ENCODE measurements around the gene C1QTNF6.

Gene C1QTNF6

DNA sequence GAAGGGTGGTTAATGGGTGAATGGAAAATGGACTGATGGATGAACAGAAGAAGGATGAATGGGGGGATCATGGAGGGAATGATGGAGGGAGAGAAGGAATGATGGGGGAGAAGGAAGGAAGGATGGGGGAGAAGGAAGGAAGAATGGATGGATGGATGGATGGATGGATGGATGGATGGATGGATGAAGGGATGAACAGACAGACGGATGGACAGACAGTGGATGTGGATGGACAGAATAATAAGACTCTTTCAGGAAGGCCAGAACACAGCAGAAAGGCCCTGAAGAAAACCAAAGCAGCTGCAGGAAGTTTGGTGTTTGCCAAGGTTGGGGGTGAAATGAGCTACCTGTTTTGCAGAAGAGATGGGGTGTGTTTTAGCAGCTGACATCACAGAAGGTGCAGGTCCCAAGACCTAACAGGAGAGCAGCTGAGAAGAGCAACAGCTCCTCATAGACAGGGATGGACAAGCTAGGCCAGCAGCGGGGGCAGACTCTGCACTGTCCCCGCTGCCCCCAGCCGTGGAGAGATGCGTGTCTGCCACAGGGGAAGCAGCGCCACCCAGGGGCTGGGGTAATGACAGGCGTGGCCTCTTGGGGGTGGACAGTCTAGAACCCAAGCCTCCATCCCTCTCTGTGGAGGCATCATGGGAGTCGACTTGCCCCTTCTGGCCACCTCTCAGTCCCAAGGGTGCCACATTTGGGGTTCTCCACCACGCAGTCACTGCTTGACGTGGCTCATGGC lies 17.9 kb downstream of the C1QTNF6 start:
- 88% methylated on average over 10 of the region's 10 CpGs for WGBS
- Histone ChIP-seq H3K9ac (ENCODE audit: low read length) (peak overlapping the region; percentile 27), H3K14ac (ENCODE audit: low read length in 2 of 2) (no peak overlapping the region)

DNA sequence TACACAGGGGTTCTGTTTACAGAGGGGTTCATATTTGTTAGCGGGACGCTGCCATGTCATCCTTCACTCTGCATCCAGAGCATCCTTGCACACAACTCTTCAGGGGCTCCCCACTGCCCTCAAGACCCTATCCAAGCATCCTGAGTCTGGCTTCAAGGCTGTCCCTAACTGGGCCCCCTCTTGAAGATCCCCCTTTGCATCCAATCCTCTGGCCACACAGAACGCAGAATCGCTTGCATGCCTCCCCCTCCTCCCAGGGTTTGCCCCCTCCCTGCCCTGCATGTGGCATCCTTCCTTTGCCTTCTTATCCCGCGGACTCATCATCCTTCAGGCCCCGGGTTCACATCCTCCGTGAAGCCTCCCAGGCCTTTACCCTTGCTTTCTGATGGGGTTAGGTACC lies 18.6 kb downstream of the C1QTNF6 start:
- H3K9me3 ChIP-seq (ENCODE audit: control insufficient read depth, low read length) = no peaks in the 10 kb centered on the region
- 74% methylated on average over 8 of the region's 8 CpGs for WGBS
- H2AFZ ChIP-seq (ENCODE audit: low read depth, low read length) = no peak overlapping the region
- H4K91ac ChIP-seq (ENCODE audit: low read length) = no peak overlapping the region
- no peak overlapping the region for H3K4me2 ChIP-seq (ENCODE audit: low read length, poor library complexity, severe bottlenecking)
- H2BK12ac ChIP-seq (ENCODE audit: low read length in 2 of 2) = no peak overlapping the region
- no peak overlapping the region for H3K9ac ChIP-seq (ENCODE audit: low read length)
- H3K27me3 ChIP-seq (ENCODE audit: control insufficient read depth in 1 of 2, insufficient read depth in 1 of 2, low read length in 2 of 2) = peaks cover 3 to 56% of the 10 kb centered on the region in 2 experiments
- H3K4ac ChIP-seq (ENCODE audit: low read depth in 1 of 2, low read length in 2 of 2) = no peak overlapping the region
- H2BK5ac ChIP-seq (ENCODE audit: low read depth, low read length, poor library complexity, severe bottlenecking) = no peak overlapping the region
- no peak overlapping the region for H4K8ac ChIP-seq (ENCODE audit: low read length)
- H3K4me3 ChIP-seq (ENCODE audit: insufficient read depth in 1 of 2, low read depth in 1 of 2, low read length in 2 of 2) = no peak overlapping the region
- H3K27ac ChIP-seq (ENCODE audit: low read length, poor library complexity, severe bottlenecking) = no peak overlapping the region
- H3K23ac ChIP-seq (ENCODE audit: low read length in 2 of 2) = no peak overlapping the region
- H3K79me1 ChIP-seq (replicated peaks; ENCODE audit: low read length, poor library complexity, severe bottlenecking) = no peaks in the 10 kb centered on the region
- H3K4me1 ChIP-seq (ENCODE audit: control insufficient read depth, insufficient read depth, low read depth, low read length) = peaks cover 6% of the 10 kb centered on the region
- H2BK120ac ChIP-seq (ENCODE audit: low read depth, low read length) = no peak overlapping the region
- H2BK15ac ChIP-seq (ENCODE audit: low read depth, poor library complexity, severe bottlenecking) = peak overlapping the region; percentile 3
- H3K14ac ChIP-seq (ENCODE audit: low read length in 2 of 2) = no peak overlapping the region
- no peak overlapping the region for H3K18ac ChIP-seq (ENCODE audit: low read depth in 1 of 2, low read length in 2 of 2)
- no peaks in the 10 kb centered on the region for H3K36me3 ChIP-seq (ENCODE audit: control insufficient read depth in 1 of 2, insufficient read depth in 2 of 2, low read depth in 1 of 2, low read length in 2 of 2)
- no peak overlapping the region for H2AK5ac ChIP-seq (ENCODE audit: low read length, severe bottlenecking)
- no peak for DNase-seq

More for the DNA sequence above, 17.9 kb downstream of the C1QTNF6 start:
- no peak overlapping the region for H3K4ac ChIP-seq (ENCODE audit: low read depth in 1 of 2, low read length in 2 of 2)
- H3K9me3 ChIP-seq (ENCODE audit: control insufficient read depth, low read length) = no peaks in the 10 kb centered on the region
- no peak overlapping the region for H3K4me3 ChIP-seq (ENCODE audit: insufficient read depth in 1 of 2, low read depth in 1 of 2, low read length in 2 of 2)
- peaks cover 6% of the 10 kb centered on the region for H3K4me1 ChIP-seq (ENCODE audit: control insufficient read depth, insufficient read depth, low read depth, low read length)
- no peak overlapping the region for H3K4me2 ChIP-seq (ENCODE audit: low read length, poor library complexity, severe bottlenecking)
- no peaks in the 10 kb centered on the region for H3K79me1 ChIP-seq (replicated peaks; ENCODE audit: low read length, poor library complexity, severe bottlenecking)
- H3K27ac ChIP-seq (ENCODE audit: low read length, poor library complexity, severe bottlenecking) = no peak overlapping the region
- H3K27me3 ChIP-seq (ENCODE audit: control insufficient read depth in 1 of 2, insufficient read depth in 1 of 2, low read length in 2 of 2) = peaks cover 3 to 62% of the 10 kb centered on the region in 2 experiments
- no peak overlapping the region for H2BK15ac ChIP-seq (ENCODE audit: low read depth, poor library complexity, severe bottlenecking)
- no peak overlapping the region for H2BK120ac ChIP-seq (ENCODE audit: low read depth, low read length)
- H3K18ac ChIP-seq (ENCODE audit: low read depth in 1 of 2, low read length in 2 of 2) = peak overlapping the region in 1 of 2 experiments; percentile 13
- H4K8ac ChIP-seq (ENCODE audit: low read length) = no peak overlapping the region
- H2AFZ ChIP-seq (ENCODE audit: low read depth, low read length) = no peak overlapping the region
- H2BK12ac ChIP-seq (ENCODE audit: low read length in 2 of 2) = no peak overlapping the region
- H2AK5ac ChIP-seq (ENCODE audit: low read length, severe bottlenecking) = no peak overlapping the region
- H3K23ac ChIP-seq (ENCODE audit: low read length in 2 of 2) = no peak overlapping the region
- no peaks in the 10 kb centered on the region for H3K36me3 ChIP-seq (ENCODE audit: control insufficient read depth in 1 of 2, insufficient read depth in 2 of 2, low read depth in 1 of 2, low read length in 2 of 2)
- no peak for DNase-seq
- H4K91ac ChIP-seq (ENCODE audit: low read length) = peak overlapping the region; percentile 57
- no peak overlapping the region for H2BK5ac ChIP-seq (ENCODE audit: low read depth, low read length, poor library complexity, severe bottlenecking)

DNA sequence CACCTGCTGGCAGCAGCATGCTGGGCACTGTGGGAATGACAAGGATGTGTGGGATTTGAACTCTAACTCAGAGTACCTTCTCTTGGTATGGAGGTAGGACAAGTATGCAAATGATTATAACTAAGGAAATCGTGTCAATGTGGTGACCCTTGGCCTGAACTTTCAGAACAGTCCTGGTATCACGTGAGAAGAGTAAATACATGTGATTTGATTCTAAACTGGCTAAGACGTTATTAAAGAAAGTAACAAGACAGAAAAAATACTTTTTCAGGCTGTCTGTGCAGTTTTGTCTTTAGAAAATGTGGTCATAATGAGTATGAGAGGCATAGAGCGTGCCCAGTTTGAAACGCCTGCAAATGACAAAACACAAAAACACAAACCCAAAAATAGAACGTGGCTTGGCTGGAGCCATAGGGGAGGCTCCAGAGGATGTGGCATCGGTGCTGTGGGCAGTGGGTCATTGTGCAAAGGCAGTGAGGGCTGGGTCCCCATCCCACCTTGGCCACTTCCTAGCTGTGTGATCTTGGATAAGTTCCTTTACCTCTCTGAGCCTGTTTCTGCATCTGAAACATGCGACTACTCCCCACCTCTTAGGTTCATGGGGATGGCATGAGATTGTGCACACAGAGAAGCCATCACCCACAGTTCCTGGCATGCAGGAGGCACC lies 19.9 kb downstream of the C1QTNF6 start:
- no peak overlapping the region for H3K23ac ChIP-seq (ENCODE audit: low read length in 2 of 2)
- H4K8ac ChIP-seq (ENCODE audit: low read length) = no peak overlapping the region
- H3K9ac ChIP-seq (ENCODE audit: low read length) = no peak overlapping the region
- H4K91ac ChIP-seq (ENCODE audit: low read length) = no peak overlapping the region
- peaks cover 7 to 45% of the 10 kb centered on the region in 2 experiments for H3K27me3 ChIP-seq (ENCODE audit: control insufficient read depth in 1 of 2, insufficient read depth in 1 of 2, low read length in 2 of 2)
- H3K18ac ChIP-seq (ENCODE audit: low read depth in 1 of 2, low read length in 2 of 2) = no peak overlapping the region
- no peak overlapping the region for H2AK5ac ChIP-seq (ENCODE audit: low read length, severe bottlenecking)
- H3K79me1 ChIP-seq (replicated peaks; ENCODE audit: low read length, poor library complexity, severe bottlenecking) = no peaks in the 10 kb centered on the region
- H3K36me3 ChIP-seq (ENCODE audit: control insufficient read depth in 1 of 2, insufficient read depth in 2 of 2, low read depth in 1 of 2, low read length in 2 of 2) = no peaks in the 10 kb centered on the region
- H3K27ac ChIP-seq (ENCODE audit: low read length, poor library complexity, severe bottlenecking) = no peak overlapping the region
- H2BK5ac ChIP-seq (ENCODE audit: low read depth, low read length, poor library complexity, severe bottlenecking) = no peak overlapping the region
- no peak overlapping the region for H3K4me3 ChIP-seq (ENCODE audit: insufficient read depth in 1 of 2, low read depth in 1 of 2, low read length in 2 of 2)
- H3K4me2 ChIP-seq (ENCODE audit: low read length, poor library complexity, severe bottlenecking) = no peak overlapping the region
- no peak overlapping the region for H3K4ac ChIP-seq (ENCODE audit: low read depth in 1 of 2, low read length in 2 of 2)
- H3K14ac ChIP-seq (ENCODE audit: low read length in 2 of 2) = no peak overlapping the region
- WGBS = 86% methylated on average over 7 of the region's 8 CpGs
- no peaks in the 10 kb centered on the region for H3K9me3 ChIP-seq (ENCODE audit: control insufficient read depth, low read length)
- H2BK15ac ChIP-seq (ENCODE audit: low read depth, poor library complexity, severe bottlenecking) = no peak overlapping the region
- H2BK12ac ChIP-seq (ENCODE audit: low read length in 2 of 2) = no peak overlapping the region
- DNase-seq = no peak
- H2BK120ac ChIP-seq (ENCODE audit: low read depth, low read length) = no peak overlapping the region
- no peak overlapping the region for H2AFZ ChIP-seq (ENCODE audit: low read depth, low read length)
- H3K4me1 ChIP-seq (ENCODE audit: control insufficient read depth, insufficient read depth, low read depth, low read length) = peaks cover 8% of the 10 kb centered on the region

DNA sequence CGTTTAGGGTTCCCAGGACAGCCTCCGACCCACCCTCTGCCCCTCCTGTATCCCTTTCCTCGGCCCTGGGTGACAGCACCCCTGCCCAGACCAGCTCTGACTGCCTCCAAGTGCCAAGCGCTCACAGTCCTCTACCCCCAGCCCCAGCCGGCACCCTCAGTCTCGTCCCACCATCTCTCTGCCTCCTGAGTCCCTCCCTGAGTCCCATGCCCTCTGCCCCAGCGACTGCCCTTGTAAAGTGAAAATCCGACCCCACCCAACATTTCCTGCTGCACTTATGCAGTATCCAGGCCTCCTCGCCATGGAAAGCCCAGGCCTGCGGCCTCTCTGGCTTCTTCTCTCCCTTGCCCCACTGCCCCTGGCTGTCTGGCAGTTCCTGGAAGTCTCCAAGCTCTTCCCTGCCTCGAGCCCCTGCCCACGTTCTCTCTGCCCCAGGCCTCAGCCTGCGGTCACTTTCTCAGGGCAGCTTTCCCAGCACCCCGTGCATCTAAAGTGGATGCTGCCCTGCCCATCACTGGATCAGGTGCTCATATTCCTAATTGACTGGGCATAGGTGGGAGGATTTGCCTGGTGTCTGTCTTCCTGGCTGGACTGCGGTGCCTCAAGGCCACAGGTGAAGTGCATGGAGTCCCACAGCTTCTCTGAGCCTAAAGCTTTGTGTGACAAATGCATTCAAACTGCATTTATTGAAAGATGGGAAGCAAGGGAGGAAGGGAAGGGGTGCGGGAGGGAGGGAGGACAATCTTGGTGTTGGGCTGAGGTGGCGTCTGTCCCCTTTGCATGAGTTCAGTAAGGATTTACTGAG lies 20.7 kb downstream of the C1QTNF6 start:
- no peak overlapping the region for H4K8ac ChIP-seq (ENCODE audit: low read length)
- no peaks in the 10 kb centered on the region for H3K9me3 ChIP-seq (ENCODE audit: control insufficient read depth, low read length)
- no peak overlapping the region for H3K23ac ChIP-seq (ENCODE audit: low read length in 2 of 2)
- no peak for DNase-seq
- no peak overlapping the region for H3K4me3 ChIP-seq (ENCODE audit: insufficient read depth in 1 of 2, low read depth in 1 of 2, low read length in 2 of 2)
- H2BK5ac ChIP-seq (ENCODE audit: low read depth, low read length, poor library complexity, severe bottlenecking) = no peak overlapping the region
- H4K91ac ChIP-seq (ENCODE audit: low read length) = no peak overlapping the region
- peaks cover 12 to 37% of the 10 kb centered on the region in 2 experiments for H3K27me3 ChIP-seq (ENCODE audit: control insufficient read depth in 1 of 2, insufficient read depth in 1 of 2, low read length in 2 of 2)
- H2BK120ac ChIP-seq (ENCODE audit: low read depth, low read length) = no peak overlapping the region
- no peaks in the 10 kb centered on the region for H3K36me3 ChIP-seq (ENCODE audit: control insufficient read depth in 1 of 2, insufficient read depth in 2 of 2, low read depth in 1 of 2, low read length in 2 of 2)
- H3K27ac ChIP-seq (ENCODE audit: low read length, poor library complexity, severe bottlenecking) = no peak overlapping the region
- peaks cover 8% of the 10 kb centered on the region for H3K4me1 ChIP-seq (ENCODE audit: control insufficient read depth, insufficient read depth, low read depth, low read length)
- 72% methylated on average over 17 of the region's 17 CpGs for WGBS
- H2BK12ac ChIP-seq (ENCODE audit: low read length in 2 of 2) = peak overlapping the region in 1 of 2 experiments; percentile 14
- no peak overlapping the region for H2AK5ac ChIP-seq (ENCODE audit: low read length, severe bottlenecking)
- H2AFZ ChIP-seq (ENCODE audit: low read depth, low read length) = no peak overlapping the region
- no peaks in the 10 kb centered on the region for H3K79me1 ChIP-seq (replicated peaks; ENCODE audit: low read length, poor library complexity, severe bottlenecking)
- H3K4ac ChIP-seq (ENCODE audit: low read depth in 1 of 2, low read length in 2 of 2) = no peak overlapping the region
- H3K9ac ChIP-seq (ENCODE audit: low read length) = peak overlapping the region; percentile 31
- H2BK15ac ChIP-seq (ENCODE audit: low read depth, poor library complexity, severe bottlenecking) = peak overlapping the region; percentile 2
- no peak overlapping the region for H3K4me2 ChIP-seq (ENCODE audit: low read length, poor library complexity, severe bottlenecking)
- no peak overlapping the region for H3K14ac ChIP-seq (ENCODE audit: low read length in 2 of 2)
- no peak overlapping the region for H3K18ac ChIP-seq (ENCODE audit: low read depth in 1 of 2, low read length in 2 of 2)
